ENCODE data around the gene THSD4.

Gene THSD4

GRCh38 chr15:71599418-71600151 lies 484.3 kb downstream of the THSD4 start:
- H3K27ac ChIP-seq (ENCODE audit: low read depth, low read length): no peak overlapping the region
- H3K36me3 ChIP-seq (ENCODE audit: insufficient read depth, low read length): no peaks in the 10 kb centered on the region
- no peak overlapping the region for H3K9ac ChIP-seq (ENCODE audit: low read length)
- no peak overlapping the region for H3K4me3 ChIP-seq (ENCODE audit: low read depth in 1 of 2, low read length in 2 of 2)
- no peaks in the 10 kb centered on the region for H3K27me3 ChIP-seq (ENCODE audit: control insufficient read depth in 1 of 2, insufficient read depth in 2 of 2, low read length in 2 of 2)
- H3K9me3 ChIP-seq (ENCODE audit: low read length): no peaks in the 10 kb centered on the region
- peaks cover 47% of the 10 kb centered on the region for H3K4me1 ChIP-seq (ENCODE audit: insufficient read depth, low read length)

GRCh38 chr15:71600237-71600636 lies 485.0 kb downstream of the THSD4 start:
- H3K4me1 ChIP-seq (ENCODE audit: insufficient read depth, low read length): peaks cover 47% of the 10 kb centered on the region
- no peak overlapping the region for H3K4me3 ChIP-seq (ENCODE audit: low read depth in 1 of 2, low read length in 2 of 2)
- no peaks in the 10 kb centered on the region for H3K9me3 ChIP-seq (ENCODE audit: low read length)
- H3K27me3 ChIP-seq (ENCODE audit: control insufficient read depth in 1 of 2, insufficient read depth in 2 of 2, low read length in 2 of 2): no peaks in the 10 kb centered on the region
- H3K27ac ChIP-seq (ENCODE audit: low read depth, low read length): no peak overlapping the region
- no peaks in the 10 kb centered on the region for H3K36me3 ChIP-seq (ENCODE audit: insufficient read depth, low read length)
- no peak overlapping the region for H3K9ac ChIP-seq (ENCODE audit: low read length)

- H3K4me1 ChIP-seq (ENCODE audit: insufficient read depth, low read length): peaks cover 47% of the 10 kb centered on the region
- no peaks in the 10 kb centered on the region for H3K27me3 ChIP-seq (ENCODE audit: control insufficient read depth in 1 of 2, insufficient read depth in 2 of 2, low read length in 2 of 2)
- H3K27ac ChIP-seq (ENCODE audit: low read depth, low read length): no peak overlapping the region
- H3K4me3 ChIP-seq (ENCODE audit: low read depth in 1 of 2, low read length in 2 of 2): no peak overlapping the region
- no peaks in the 10 kb centered on the region for H3K36me3 ChIP-seq (ENCODE audit: insufficient read depth, low read length)
- H3K9me3 ChIP-seq (ENCODE audit: low read length): no peaks in the 10 kb centered on the region
- H3K9ac ChIP-seq (ENCODE audit: low read length): no peak overlapping the region
Observed at GRCh38 chr15:71601038-71601834, 486.0 kb downstream of the THSD4 start.

- H3K27ac ChIP-seq (ENCODE audit: low read depth, low read length): no peak overlapping the region
- no peaks in the 10 kb centered on the region for H3K36me3 ChIP-seq (ENCODE audit: insufficient read depth, low read length)
- no peak overlapping the region for H3K9ac ChIP-seq (ENCODE audit: low read length)
- peaks cover 27% of the 10 kb centered on the region for H3K4me1 ChIP-seq (ENCODE audit: insufficient read depth, low read length)
- H3K4me3 ChIP-seq (ENCODE audit: low read depth in 1 of 2, low read length in 2 of 2): no peak overlapping the region
- H3K9me3 ChIP-seq (ENCODE audit: low read length): no peaks in the 10 kb centered on the region
- H3K27me3 ChIP-seq (ENCODE audit: control insufficient read depth in 1 of 2, insufficient read depth in 2 of 2, low read length in 2 of 2): no peaks in the 10 kb centered on the region
Observed at GRCh38 chr15:71603379-71603778, 488.1 kb downstream of the THSD4 start.

GRCh38 chr15:71607383-71607782 lies 492.1 kb downstream of the THSD4 start:
- H3K36me3 ChIP-seq (ENCODE audit: insufficient read depth, low read length): no peaks in the 10 kb centered on the region
- H3K27me3 ChIP-seq (ENCODE audit: control insufficient read depth in 1 of 2, insufficient read depth in 2 of 2, low read length in 2 of 2): peaks cover 0 to 4% of the 10 kb centered on the region in 2 donors
- H3K9me3 ChIP-seq (ENCODE audit: low read length): no peaks in the 10 kb centered on the region
- H3K27ac ChIP-seq (ENCODE audit: low read depth, low read length): no peak overlapping the region
- no peak overlapping the region for H3K4me3 ChIP-seq (ENCODE audit: low read depth in 1 of 2, low read length in 2 of 2)
- H3K9ac ChIP-seq (ENCODE audit: low read length): no peak overlapping the region
- peaks cover 8% of the 10 kb centered on the region for H3K4me1 ChIP-seq (ENCODE audit: insufficient read depth, low read length)

GRCh38 chr15:71610728-71611552 lies 495.7 kb downstream of the THSD4 start:
- peaks cover 0 to 4% of the 10 kb centered on the region in 2 donors for H3K27me3 ChIP-seq (ENCODE audit: control insufficient read depth in 1 of 2, insufficient read depth in 2 of 2, low read length in 2 of 2)
- H3K4me1 ChIP-seq (ENCODE audit: insufficient read depth, low read length): peaks cover 8% of the 10 kb centered on the region
- no peaks in the 10 kb centered on the region for H3K9me3 ChIP-seq (ENCODE audit: low read length)
- no peak overlapping the region for H3K27ac ChIP-seq (ENCODE audit: low read depth, low read length)
- no peak overlapping the region for H3K9ac ChIP-seq (ENCODE audit: low read length)
- H3K36me3 ChIP-seq (ENCODE audit: insufficient read depth, low read length): no peaks in the 10 kb centered on the region
- no peak overlapping the region for H3K4me3 ChIP-seq (ENCODE audit: low read depth in 1 of 2, low read length in 2 of 2)

- H3K36me3 ChIP-seq (ENCODE audit: insufficient read depth, low read length): no peaks in the 10 kb centered on the region
- no peaks in the 10 kb centered on the region for H3K9me3 ChIP-seq (ENCODE audit: low read length)
- no peak overlapping the region for H3K4me3 ChIP-seq (ENCODE audit: low read depth in 1 of 2, low read length in 2 of 2)
- H3K27me3 ChIP-seq (ENCODE audit: control insufficient read depth in 1 of 2, insufficient read depth in 2 of 2, low read length in 2 of 2): peaks cover 0 to 4% of the 10 kb centered on the region in 2 donors
- no peak overlapping the region for H3K27ac ChIP-seq (ENCODE audit: low read depth, low read length)
- H3K4me1 ChIP-seq (ENCODE audit: insufficient read depth, low read length): peaks cover 8% of the 10 kb centered on the region
- H3K9ac ChIP-seq (ENCODE audit: low read length): no peak overlapping the region
Observed at GRCh38 chr15:71611553-71612396, 496.5 kb downstream of the THSD4 start.

GRCh38 chr15:71612397-71612722 lies 497.1 kb downstream of the THSD4 start:
- no peaks in the 10 kb centered on the region for H3K36me3 ChIP-seq (ENCODE audit: insufficient read depth, low read length)
- H3K4me1 ChIP-seq (ENCODE audit: insufficient read depth, low read length): peaks cover 8% of the 10 kb centered on the region
- H3K9me3 ChIP-seq (ENCODE audit: low read length): no peaks in the 10 kb centered on the region
- H3K4me3 ChIP-seq (ENCODE audit: low read depth in 1 of 2, low read length in 2 of 2): no peak overlapping the region
- no peak overlapping the region for H3K27ac ChIP-seq (ENCODE audit: low read depth, low read length)
- H3K9ac ChIP-seq (ENCODE audit: low read length): no peak overlapping the region
- peaks cover 0 to 4% of the 10 kb centered on the region in 2 donors for H3K27me3 ChIP-seq (ENCODE audit: control insufficient read depth in 1 of 2, insufficient read depth in 2 of 2, low read length in 2 of 2)

GRCh38 chr15:71612869-71613268 lies 497.6 kb downstream of the THSD4 start:
- Histone ChIP-seq H3K27ac (ENCODE audit: low read depth, low read length) (no peak overlapping the region), H3K9ac (ENCODE audit: low read length) (no peak overlapping the region), H3K9me3 (ENCODE audit: low read length) (no peaks in the 10 kb centered on the region), H3K27me3 (ENCODE audit: control insufficient read depth in 1 of 2, insufficient read depth in 2 of 2, low read length in 2 of 2) (peaks cover 0 to 4% of the 10 kb centered on the region in 2 donors), H3K4me1 (ENCODE audit: insufficient read depth, low read length) (peaks cover 8% of the 10 kb centered on the region), H3K36me3 (ENCODE audit: insufficient read depth, low read length) (no peaks in the 10 kb centered on the region), H3K4me3 (ENCODE audit: low read depth in 1 of 2, low read length in 2 of 2) (no peak overlapping the region)

GRCh38 chr15:71623111-71623510 lies 507.8 kb downstream of the THSD4 start:
- no peak overlapping the region for H3K27ac ChIP-seq (ENCODE audit: low read depth, low read length)

More at GRCh38 chr15:71623111-71623510, 507.8 kb downstream of the THSD4 start:
- H3K27me3 ChIP-seq (ENCODE audit: control insufficient read depth in 1 of 2, insufficient read depth in 2 of 2, low read length in 2 of 2): no peaks in the 10 kb centered on the region
- no peaks in the 10 kb centered on the region for H3K36me3 ChIP-seq (ENCODE audit: insufficient read depth, low read length)
- H3K4me3 ChIP-seq (ENCODE audit: low read depth in 1 of 2, low read length in 2 of 2): no peak overlapping the region
- H3K9me3 ChIP-seq (ENCODE audit: low read length): no peaks in the 10 kb centered on the region
- H3K4me1 ChIP-seq (ENCODE audit: insufficient read depth, low read length): no peaks in the 10 kb centered on the region
- H3K9ac ChIP-seq (ENCODE audit: low read length): no peak overlapping the region

All from muscle layer of colon (tissue), 2 donors.